AG04450 (cell line): ENCODE data around the gene ATP5MC2. TPM values are rescaled to one million over a fixed set of nuclear protein-coding genes. Genes with fewer than 3 reads are reported as not detected.
A peak's percentile ranks its signal among the peaks of the same experiment; 100 is the strongest.

Source experiments
- CTCF ChIA-PET: fragments of 300-600, 350-600 bp; formaldehyde crosslinking; extraction: SDS; loops from one replicate; lab custom pipeline; 2022; ENCODE audit warnings: antibody characterized with exemption, inconsistent platforms; lab: Charles Lee
- POLR2A ChIA-PET: fragments of 350-600 bp; formaldehyde crosslinking; extraction: SDS; loops from one replicate; lab custom pipeline; 2021; ENCODE audit warnings: antibody characterized with exemption, inconsistent platforms; lab: Yijun Ruan, JAX
- DNase-seq: peaks from one replicate; pipeline ENCODE4 v3.0.0-alpha.2; 2011; ENCODE audit warnings: low read depth, low spot score
- H3K27ac ChIP-seq: one replicate; pipeline ENCODE4 v1.5.1; 2012; ENCODE audit warnings: low read depth, low read length, control low read depth
- H3K27me3 ChIP-seq: one replicate; pipeline ENCODE4 v1.6.0; 2012; ENCODE audit warnings: low read length; ENCODE audit not compliant: control insufficient read depth, insufficient read depth
- H3K4me3 ChIP-seq: 2 replicates; pipeline ENCODE4 v1.5.1; 2011; ENCODE audit warnings: mild to moderate bottlenecking, low read depth, low read length, control low read depth
- H3K9me3 ChIP-seq: 2 replicates; pipeline ENCODE4 v1.5.1; 2012; ENCODE audit warnings: low read length; ENCODE audit not compliant: control insufficient read depth, insufficient read depth
- CTCF ChIP-seq: IDR thresholded peaks from 2 replicates; pipeline ENCODE4 v1.5.1; 2011; ENCODE audit warnings: low read depth, low read length, control low read depth, inconsistent platforms
- polyA plus RNA-seq: library from polyadenylated mRNA; depleted of rRNA; stranded (reverse); fragments of >200 nt; gene quantifications from 2 replicates; pipeline ENCODE4 v1.2.3, GENCODE V29; 2011

ATP5MC2 gene
- polyA plus RNA-seq, 1 experiment = 261 TPM

GRCh38 chr12:53709671-53710070 is 33.8 kb upstream of the ATP5MC2 start:
- Histone ChIP-seq H3K9me3 (no peaks in the 10 kb centered on the region), H3K27ac (no peak overlapping the region), H3K27me3 (peaks cover 22% of the 10 kb centered on the region), H3K4me3 (no peak overlapping the region)
- ChIA-PET POLR2A (no interaction called here), CTCF (interaction anchor here (0.9 to 10.0 kb wide), 3 partner anchors 8 to 34 kb away, joined by 3 to 518 read pairs (median 7); no protein-coding TSS in a partner anchor)
- TF ChIP-seq CTCF = no peak
- no peak for DNase-seq

- Histone ChIP-seq H3K27ac (no peak overlapping the region), H3K9me3 (no peaks in the 10 kb centered on the region), H3K4me3 (no peak overlapping the region), H3K27me3 (peaks cover 32% of the 10 kb centered on the region)
- DNase-seq = no peak
- CTCF ChIA-PET = interaction anchor here (0.6 to 10.0 kb wide), 2 partner anchors 16 to 37 kb away, joined by 3 to 518 read pairs; no protein-coding TSS in a partner anchor
- POLR2A ChIA-PET = no interaction called here
- no peak for TF ChIP-seq CTCF
These were observed 30.2 kb upstream of the ATP5MC2 start for GRCh38 chr12:53706080-53706479.

- no peak overlapping the region for H3K4me3 ChIP-seq
- H3K27ac ChIP-seq = no peak overlapping the region
- no peaks in the 10 kb centered on the region for H3K9me3 ChIP-seq
- ChIA-PET POLR2A (no interaction called here), CTCF (interaction anchor here (0.6 to 10.0 kb wide), 5 partner anchors 23 to 504 kb away, joined by 3 to 518 read pairs (median 4); no protein-coding TSS in a partner anchor)
- no peak for TF ChIP-seq CTCF
- no peak for DNase-seq
- peaks cover 44% of the 10 kb centered on the region for H3K27me3 ChIP-seq
These were observed 27.9 kb upstream of the ATP5MC2 start for GRCh38 chr12:53703756-53704155.

GRCh38 chr12:53701518-53702264 is 25.8 kb upstream of the ATP5MC2 start:
- H3K27me3 ChIP-seq = peaks cover 52% of the 10 kb centered on the region
- ChIA-PET POLR2A (interaction anchor here (0.8 kb wide), 1 partner anchor 42 kb away, joined by 6 read pairs; no protein-coding TSS in a partner anchor), CTCF (interaction anchor here (0.6 to 10.0 kb wide), 30 partner anchors 8 to 557 kb away, joined by 3 to 518 read pairs (median 5); partner anchors contain the start of genes AAAS, CALCOCO1 and CISTR)
- no peaks in the 10 kb centered on the region; the same call in 1 of the 2 replicates for H3K9me3 ChIP-seq
- no peak overlapping the region for H3K27ac ChIP-seq
- TF ChIP-seq CTCF = peak; percentile 95
- peak; percentile 30 for DNase-seq
- H3K4me3 ChIP-seq = no peak overlapping the region

- no peaks in the 10 kb centered on the region; the same call in 1 of the 2 replicates for H3K9me3 ChIP-seq
- H3K4me3 ChIP-seq = no peak overlapping the region
- CTCF ChIA-PET = interaction anchor here (0.7 to 5.6 kb wide), 10 partner anchors 8 to 501 kb away, joined by 3 to 314 read pairs (median 4); no protein-coding TSS in a partner anchor
- no peak overlapping the region for H3K27ac ChIP-seq
- no peak for TF ChIP-seq CTCF
- no peak for DNase-seq
- peaks cover 51% of the 10 kb centered on the region for H3K27me3 ChIP-seq
- POLR2A ChIA-PET = no interaction called here
These were observed 24.7 kb upstream of the ATP5MC2 start for GRCh38 chr12:53700567-53700966.
